Measurements from ENCODE around the gene SPO11. TPM values are rescaled to one million over a fixed set of nuclear protein-coding genes. Genes with fewer than 3 reads are reported as not detected.

SPO11 gene
- total RNA-seq, 1 experiment from 2014 or later, result not detected

DNA sequence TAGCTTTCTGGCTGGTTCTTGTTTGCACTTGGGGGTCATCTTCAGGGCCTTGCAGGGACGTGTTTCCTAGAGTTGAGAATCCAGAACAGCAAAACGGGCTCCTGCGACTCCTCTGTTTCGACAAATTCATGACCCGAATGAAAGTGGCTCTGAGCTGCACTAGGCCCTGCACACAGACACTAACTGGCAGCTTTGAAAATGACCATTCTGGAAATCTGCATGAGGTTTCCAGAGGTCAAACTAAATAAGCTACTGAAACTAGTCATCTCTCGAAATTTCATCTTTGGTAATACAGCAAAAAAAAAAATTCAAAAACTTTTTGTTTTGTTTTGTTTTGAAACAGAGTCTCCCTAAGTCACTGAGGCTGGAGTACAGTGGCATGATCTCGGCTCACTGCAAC is 47.7 kb upstream of the SPO11 start:
- no peaks in the 10 kb centered on the region for H3K27me3 ChIP-seq (replicated peaks; ENCODE audit: control insufficient read depth, insufficient read depth, low read length)
- POLR2A ChIA-PET, result no interaction called here

GRCh38 chr20:57282670-57283361 is 46.8 kb upstream of the SPO11 start:
- BruUV-seq (replicated peaks), result no TSS peak
- Mint-ChIP-seq H3K4me3 (ENCODE audit: unreplicated experiment) (no peak overlapping the region), H3K4me1 (ENCODE audit: low read depth, unreplicated experiment) (peaks cover 46% of the 10 kb centered on the region), H3K9me3 (ENCODE audit: unreplicated experiment) (no peaks in the 10 kb centered on the region), H3K27ac (ENCODE audit: unreplicated experiment) (peak overlapping the region; percentile 50), H3K27me3 (ENCODE audit: insufficient read depth, unreplicated experiment) (no peaks in the 10 kb centered on the region), H3K36me3 (ENCODE audit: insufficient read depth, unreplicated experiment) (peaks cover 4% of the 10 kb centered on the region)
- no peaks in the 10 kb centered on the region for H3K9me3 ChIP-seq
- H3K4me3 ChIP-seq (ENCODE audit: low read depth, low read length), result no peak overlapping the region
- TF ChIP-seq CTCF (IDR thresholded peaks at IDR 0.05; ENCODE audit: insufficient read depth in 1 of 2, low read depth in 1 of 2, low read length in 1 of 2, severe bottlenecking in 1 of 2, unreplicated experiment in 1 of 2), result peak in 1 of 2 experiments; percentile 8
- no peaks in the 10 kb centered on the region for H3K36me3 ChIP-seq (ENCODE audit: control insufficient read depth, insufficient read depth, low read length)
- no peaks in the 10 kb centered on the region for H3K27me3 ChIP-seq (replicated peaks; ENCODE audit: control insufficient read depth, insufficient read depth, low read length)
- intact Hi-C loops (cut with micrococcal nuclease; ENCODE audit: unreplicated experiment), result no loop called here
- DNase-seq, result no peak
- peaks cover 51% of the 10 kb centered on the region for H3K4me1 ChIP-seq
- ChIA-PET CTCF (interaction anchor here (0.9 to 2.1 kb wide), 4 partner anchors 19 to 53 kb away, joined by 3 to 10 read pairs (median 6); no protein-coding TSS in a partner anchor), POLR2A (interaction anchor here (0.5 to 1.7 kb wide), 2 partner anchors 18 to 49 kb away, joined by 3 to 4 read pairs; no protein-coding TSS in a partner anchor)

More for the DNA sequence above, 47.7 kb upstream of the SPO11 start:
- Histone ChIP-seq H3K4me3 (ENCODE audit: low read depth, low read length) (no peak overlapping the region), H3K9me3 (no peaks in the 10 kb centered on the region), H3K4me1 (peaks cover 52% of the 10 kb centered on the region), H3K36me3 (ENCODE audit: control insufficient read depth, insufficient read depth, low read length) (no peaks in the 10 kb centered on the region)
- CTCF ChIA-PET, result interaction anchor here (2.0 to 2.1 kb wide), 2 partner anchors 51 to 54 kb away, joined by 7 to 10 read pairs; no protein-coding TSS in a partner anchor
- peaks cover 4% of the 10 kb centered on the region for H3K36me3 Mint-ChIP-seq (ENCODE audit: insufficient read depth, unreplicated experiment)
- H3K4me3 Mint-ChIP-seq (ENCODE audit: unreplicated experiment), result no peak overlapping the region
- BruUV-seq (replicated peaks), result no TSS peak
- intact Hi-C loops (cut with micrococcal nuclease; ENCODE audit: unreplicated experiment), result no loop called here
- peaks cover 46% of the 10 kb centered on the region for H3K4me1 Mint-ChIP-seq (ENCODE audit: low read depth, unreplicated experiment)
- no peaks in the 10 kb centered on the region for H3K9me3 Mint-ChIP-seq (ENCODE audit: unreplicated experiment)
- H3K27ac Mint-ChIP-seq (ENCODE audit: unreplicated experiment), result no peak overlapping the region
- no peak for DNase-seq
- H3K27me3 Mint-ChIP-seq (ENCODE audit: insufficient read depth, unreplicated experiment), result no peaks in the 10 kb centered on the region
- TF ChIP-seq CTCF (IDR thresholded peaks at IDR 0.05; ENCODE audit: insufficient read depth in 1 of 2, low read depth in 1 of 2, low read length in 1 of 2, severe bottlenecking in 1 of 2, unreplicated experiment in 1 of 2), result no peak

DNA sequence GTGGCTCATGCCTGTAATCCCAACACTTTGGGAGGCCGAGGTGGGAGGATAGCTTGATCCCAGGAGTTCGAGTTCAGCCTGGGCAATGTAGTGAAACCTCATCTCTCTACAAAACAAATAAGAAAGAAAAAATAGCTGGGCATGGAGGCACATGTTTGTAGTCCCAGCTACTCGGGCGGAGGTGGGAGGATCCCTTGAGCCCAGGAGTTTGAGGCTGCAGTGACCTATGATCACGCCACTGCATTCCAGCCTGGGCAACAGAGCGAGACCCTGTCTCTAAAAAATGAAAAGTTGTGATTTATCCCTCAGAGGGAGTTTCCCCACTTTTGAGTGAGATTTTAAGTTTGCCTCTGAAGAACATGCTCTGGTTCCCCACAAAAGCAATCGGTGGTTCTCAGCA is 45.7 kb upstream of the SPO11 start:
- no peak for TF ChIP-seq CTCF (IDR thresholded peaks at IDR 0.05; ENCODE audit: insufficient read depth in 1 of 2, low read depth in 1 of 2, low read length in 1 of 2, severe bottlenecking in 1 of 2, unreplicated experiment in 1 of 2)
- H3K4me1 ChIP-seq, result peaks cover 53% of the 10 kb centered on the region
- ChIA-PET POLR2A (interaction anchor here (1.6 to 1.7 kb wide), 2 partner anchors 19 to 23 kb away, joined by 4 to 5 read pairs; no protein-coding TSS in a partner anchor), CTCF (interaction anchor here (0.6 to 1.6 kb wide), 4 partner anchors 9 to 1954 kb away, joined by 3 to 8 read pairs (median 4); no protein-coding TSS in a partner anchor)
- Mint-ChIP-seq H3K36me3 (ENCODE audit: insufficient read depth, unreplicated experiment) (no peaks in the 10 kb centered on the region), H3K9me3 (ENCODE audit: unreplicated experiment) (no peaks in the 10 kb centered on the region), H3K27ac (ENCODE audit: unreplicated experiment) (peak overlapping the region; percentile 39), H3K4me1 (ENCODE audit: low read depth, unreplicated experiment) (peaks cover 54% of the 10 kb centered on the region), H3K27me3 (ENCODE audit: insufficient read depth, unreplicated experiment) (no peaks in the 10 kb centered on the region), H3K4me3 (ENCODE audit: unreplicated experiment) (no peak overlapping the region)
- H3K9me3 ChIP-seq, result no peaks in the 10 kb centered on the region
- DNase-seq, result no peak
- H3K27me3 ChIP-seq (replicated peaks; ENCODE audit: control insufficient read depth, insufficient read depth, low read length), result no peaks in the 10 kb centered on the region
- no peak overlapping the region for H3K4me3 ChIP-seq (ENCODE audit: low read depth, low read length)
- BruUV-seq (replicated peaks), result no TSS peak
- intact Hi-C loops (cut with micrococcal nuclease; ENCODE audit: unreplicated experiment), result no loop called here
- H3K36me3 ChIP-seq (ENCODE audit: control insufficient read depth, insufficient read depth, low read length), result no peaks in the 10 kb centered on the region

All from Caco-2 (cell line).